Nucleus accumbens (tissue), 56 donors: ENCODE measurements around the gene PCLO.
"Not testable (repeated sequence)": the region's sequence is repeated elsewhere in the genome, so short reads cannot be mapped to it uniquely, and the experiment has no call there.

Source experiments
- DNase-seq, 56 donors: peaks; one replicate each; lab custom pipeline; 2025; lab: John Stamatoyannopoulos, UW

Gene PCLO

DNA sequence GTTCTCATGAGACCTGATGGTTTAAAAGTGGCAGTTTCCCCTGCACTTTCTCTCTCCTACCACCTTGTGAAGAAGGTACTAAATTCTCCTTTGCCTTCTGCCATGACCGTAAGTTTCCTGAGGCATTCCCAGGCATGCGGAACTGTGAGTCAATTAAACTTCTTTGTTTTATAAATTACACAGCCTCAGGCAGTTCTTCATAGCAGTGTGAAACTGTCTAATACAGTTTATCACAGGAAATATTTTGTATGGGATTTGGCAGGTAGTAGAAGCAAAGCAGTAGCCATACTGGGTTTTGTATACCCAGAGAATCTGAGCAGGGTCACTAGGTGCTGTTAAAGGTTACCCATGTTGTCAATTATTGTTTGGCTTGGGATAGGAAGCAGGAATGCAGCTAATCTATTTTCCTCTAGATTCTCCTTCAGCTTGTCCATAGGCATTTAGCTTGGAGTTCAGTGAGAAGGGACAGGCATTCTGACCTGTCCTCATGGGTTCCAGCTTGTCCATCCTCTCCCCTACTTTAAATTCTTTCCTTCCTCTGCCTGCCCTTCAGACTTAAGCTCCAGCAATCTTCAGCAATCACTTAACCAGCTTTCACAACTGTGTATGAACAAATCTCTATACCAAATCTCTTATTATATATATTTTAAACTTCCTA lies 186.7 kb downstream of the PCLO start:
- DNase-seq, result no peak

DNA sequence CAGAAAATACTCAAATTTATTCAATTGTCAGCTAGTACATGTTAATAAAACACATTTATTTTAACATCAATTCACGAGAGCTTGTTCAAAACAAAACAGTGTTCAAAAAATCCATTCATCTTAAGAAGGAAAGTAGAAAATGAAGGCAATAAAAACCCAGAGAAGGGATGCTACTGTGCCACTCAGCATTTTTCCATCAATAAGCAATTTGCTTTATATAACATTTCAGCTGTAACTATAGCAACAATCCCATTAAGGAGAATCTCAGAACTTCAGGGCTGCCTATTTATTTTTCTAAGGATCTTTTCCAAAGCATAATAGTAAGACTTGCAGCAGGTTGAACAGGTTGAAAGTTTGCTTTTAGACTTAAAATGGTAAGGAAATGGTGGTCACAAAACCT lies 190.5 kb downstream of the PCLO start:
- DNase-seq, result no peak

DNA sequence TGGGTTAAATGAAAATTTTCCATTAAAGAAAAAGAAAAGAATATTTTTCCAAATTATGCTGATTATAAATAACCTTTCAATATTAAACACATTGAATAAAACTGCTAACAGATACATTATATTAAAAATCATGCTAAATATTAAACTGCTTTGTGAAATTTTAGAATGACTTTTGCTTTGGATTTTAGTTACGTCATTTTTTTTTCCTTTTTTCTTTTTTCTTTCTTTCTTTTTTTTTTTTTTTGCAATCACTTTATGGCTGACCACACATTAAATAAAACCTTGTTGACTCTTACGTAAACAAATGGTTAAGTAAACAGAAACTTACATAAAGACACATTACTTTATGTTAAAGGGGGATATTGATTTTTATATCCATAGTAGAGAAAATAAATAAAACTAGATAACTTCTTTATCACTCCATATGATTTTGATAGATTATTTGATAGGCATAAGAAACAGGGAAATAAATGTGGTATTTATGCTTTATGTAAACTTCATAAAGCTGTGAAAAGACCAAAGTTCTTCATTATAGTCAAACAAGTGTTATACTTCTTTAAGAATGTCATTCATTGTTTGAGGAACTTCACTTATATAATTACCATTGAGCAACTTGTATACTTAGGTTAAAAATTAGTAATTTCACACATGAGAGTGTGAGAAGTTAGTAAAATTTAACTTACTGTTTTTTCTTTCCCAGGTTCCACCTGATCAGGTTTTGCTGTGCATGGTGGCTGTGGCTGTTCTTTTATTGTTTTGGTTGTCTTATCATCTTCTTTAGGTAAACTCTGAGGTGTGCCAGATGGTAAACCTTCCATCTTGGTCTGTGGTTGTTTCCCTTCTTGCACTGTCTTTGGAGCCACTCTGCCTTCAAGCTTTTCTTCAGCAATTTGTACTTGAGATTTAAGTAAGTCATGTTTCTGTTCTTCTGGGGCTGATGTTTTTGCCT lies 197.3 kb downstream of the PCLO start:
- DNase-seq, result no peak

DNA sequence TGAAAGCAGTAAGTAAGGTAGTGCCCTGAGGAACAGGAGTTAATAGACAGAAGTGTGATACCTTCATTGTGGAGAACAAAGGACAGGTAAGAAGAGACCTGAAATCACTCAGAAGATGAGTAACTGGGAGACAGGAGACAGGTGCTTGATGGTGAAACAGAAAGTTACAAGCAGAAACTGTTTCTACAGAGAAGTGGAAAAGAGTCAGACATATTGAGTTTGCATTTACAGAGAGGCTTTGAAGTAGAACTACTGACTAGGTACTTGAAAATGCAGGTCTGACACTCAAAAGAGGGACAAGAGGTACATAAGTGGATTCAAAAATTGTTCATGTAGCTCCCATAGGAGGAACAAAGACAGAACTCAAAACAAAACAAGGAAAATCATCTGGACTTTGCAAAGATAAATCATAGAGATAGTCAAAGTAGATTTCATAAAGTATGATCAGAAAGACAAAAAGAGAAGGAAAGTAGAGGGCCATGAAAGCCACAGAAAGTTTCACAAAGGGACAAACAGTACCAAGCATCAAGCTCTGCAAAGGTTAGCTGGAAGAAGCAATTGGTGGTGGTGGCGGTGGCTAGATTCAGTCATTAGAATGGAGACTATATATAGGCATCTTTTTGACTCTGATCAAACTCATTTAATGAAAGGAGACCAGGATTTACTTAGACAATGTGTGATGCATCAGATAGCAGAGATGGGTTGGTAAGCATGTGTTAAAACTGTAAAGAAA lies 198.4 kb downstream of the PCLO start:
- no peak for DNase-seq

DNA sequence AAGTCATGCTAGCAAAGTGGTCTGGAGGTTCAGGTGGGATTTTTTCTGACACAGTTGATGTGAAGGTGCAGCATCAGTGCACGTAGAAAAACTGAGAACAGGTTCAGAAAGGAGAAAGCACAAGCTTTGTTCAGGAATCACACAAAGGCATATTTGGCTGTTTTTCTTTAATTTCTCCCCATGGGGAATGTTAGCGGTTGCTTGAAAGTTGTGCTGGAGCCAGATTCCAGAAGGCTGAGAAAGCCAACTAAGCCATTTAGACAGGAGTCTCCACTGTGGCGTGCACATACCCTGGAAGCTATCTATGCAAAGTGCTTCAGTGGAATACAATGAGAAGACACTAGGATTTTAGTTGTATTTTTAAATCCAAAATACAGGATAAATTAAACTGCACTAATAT lies 201.4 kb downstream of the PCLO start:
- DNase-seq, result no peak

DNA sequence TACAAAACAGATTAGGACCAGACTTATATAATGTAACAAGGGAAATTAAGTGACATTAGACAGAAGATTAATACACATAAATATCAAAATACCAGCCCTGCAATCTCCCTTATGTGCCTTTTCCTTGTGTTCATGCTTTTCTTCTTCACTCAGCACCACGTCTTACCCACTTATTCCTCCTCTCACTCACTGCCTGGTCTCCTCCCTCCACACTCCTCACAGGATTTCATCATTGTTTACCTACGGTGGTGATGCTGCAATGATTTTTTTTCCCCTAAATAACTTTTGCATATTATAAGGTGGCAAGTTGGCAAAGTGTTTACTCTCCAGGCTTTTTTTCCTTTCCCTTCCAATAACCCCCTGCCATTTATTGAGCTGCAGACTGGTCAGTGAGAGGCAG lies 203.2 kb downstream of the PCLO start:
- DNase-seq, result no peak

DNA sequence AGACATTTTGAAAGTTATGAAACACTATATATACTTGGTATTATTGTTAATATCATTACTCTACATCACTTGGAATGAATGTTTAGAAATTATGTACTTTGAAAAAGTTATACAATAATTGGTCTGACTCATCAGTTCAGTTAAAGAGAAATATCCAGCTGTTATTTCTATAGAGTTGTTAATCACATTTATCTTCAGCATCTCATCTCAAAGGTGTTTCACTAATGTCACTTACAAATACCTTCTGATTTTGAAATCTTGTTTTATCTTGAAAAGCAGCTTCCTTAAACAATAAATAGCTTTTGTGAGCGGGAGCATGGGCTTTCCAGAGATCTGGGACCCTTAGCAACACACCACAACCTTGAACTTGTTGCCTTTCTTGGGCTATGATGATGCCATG lies 205.2 kb downstream of the PCLO start:
- DNase-seq, result no peak

DNA sequence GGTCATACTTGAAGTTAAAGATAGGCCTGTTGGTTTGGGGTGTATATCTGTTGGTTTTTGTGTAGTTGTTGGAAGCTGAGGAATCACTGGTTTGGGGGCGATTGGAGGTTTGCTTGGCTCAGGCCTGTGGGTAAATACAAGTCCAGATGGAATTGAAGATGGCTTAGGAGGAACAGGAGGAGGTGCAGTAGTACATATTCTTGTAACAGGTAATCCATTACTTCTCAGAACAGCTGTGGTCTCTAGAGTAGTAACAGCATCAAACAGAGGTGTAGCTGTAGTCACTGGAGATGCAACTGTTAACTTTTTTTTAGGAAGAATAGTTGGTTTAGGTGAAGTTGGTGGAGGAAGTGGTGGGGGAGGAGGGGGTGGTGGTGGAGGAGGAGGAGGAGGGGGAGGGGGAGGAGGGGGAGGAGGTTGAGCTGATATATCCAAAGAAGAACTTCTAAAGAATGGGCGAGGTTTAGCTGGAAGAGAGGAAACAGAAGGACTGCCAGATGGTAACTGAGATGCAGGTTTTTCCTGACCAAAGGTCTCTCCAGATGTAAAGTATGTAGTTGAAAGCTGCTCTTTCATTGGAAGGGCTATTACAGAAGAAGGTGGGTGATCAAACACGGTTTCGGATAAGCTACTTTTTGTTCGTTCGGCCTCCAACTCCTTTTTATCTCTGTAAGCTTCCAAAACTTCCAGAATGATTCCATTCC lies 209.2 kb downstream of the PCLO start:
- no peak for DNase-seq

DNA sequence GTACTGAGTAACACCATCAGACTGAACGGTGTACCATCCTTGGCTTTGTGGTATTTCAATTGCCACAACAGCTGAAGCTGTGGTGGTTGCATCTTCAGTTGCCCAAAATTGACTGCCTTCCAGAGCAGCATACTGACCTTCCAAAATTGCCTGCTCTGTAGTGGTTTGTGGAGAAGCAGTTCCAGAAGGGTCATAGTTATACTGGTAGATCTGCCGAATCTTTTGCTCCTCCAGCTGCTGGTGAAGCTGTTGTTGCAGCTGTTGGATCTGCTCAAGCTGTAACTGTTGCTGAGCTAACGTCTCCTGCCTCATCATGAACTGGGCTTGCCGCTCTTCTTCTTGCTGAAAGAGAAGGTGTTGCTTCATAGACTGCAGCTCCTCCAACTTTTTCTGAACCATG lies 212.2 kb downstream of the PCLO start:
- DNase-seq, result no peak

DNA sequence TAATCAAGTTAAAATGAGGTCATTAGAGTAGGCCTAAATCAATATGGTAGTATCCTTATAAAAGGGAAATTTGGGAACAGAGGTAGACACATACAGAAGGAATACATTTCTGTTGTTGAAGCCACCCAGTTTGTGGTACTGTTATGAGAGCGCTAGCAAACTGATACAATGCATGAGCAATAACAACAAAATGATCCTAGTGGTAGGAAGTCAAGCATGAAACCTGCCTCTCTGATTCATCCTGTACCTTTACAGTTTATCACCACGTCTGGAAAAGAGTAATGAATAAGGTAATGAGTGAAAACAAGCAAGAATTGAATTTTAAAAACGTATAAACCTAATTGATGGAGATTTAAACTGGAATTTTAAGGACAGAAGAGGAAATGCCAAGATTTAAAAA lies 217.2 kb downstream of the PCLO start:
- no peak for DNase-seq

DNA sequence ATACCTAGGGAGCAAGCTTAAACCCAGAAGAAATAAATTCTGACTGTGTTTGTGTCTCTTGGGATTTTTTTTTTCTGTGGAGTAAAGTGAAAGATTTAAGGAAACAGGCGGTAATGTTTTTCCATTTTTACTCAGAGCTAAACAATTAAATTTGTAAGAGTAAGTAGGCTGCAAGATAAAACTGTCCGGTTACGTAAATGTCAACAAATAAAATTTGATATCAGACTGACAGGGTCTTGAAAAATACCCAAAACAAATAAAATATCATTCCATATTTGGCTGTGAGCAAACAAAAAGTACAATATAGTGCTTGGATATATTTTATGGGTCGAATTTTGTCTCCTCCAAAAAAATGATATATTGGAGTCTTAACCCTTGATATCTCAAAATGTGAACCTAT lies 217.6 kb downstream of the PCLO start:
- no peak for DNase-seq

DNA sequence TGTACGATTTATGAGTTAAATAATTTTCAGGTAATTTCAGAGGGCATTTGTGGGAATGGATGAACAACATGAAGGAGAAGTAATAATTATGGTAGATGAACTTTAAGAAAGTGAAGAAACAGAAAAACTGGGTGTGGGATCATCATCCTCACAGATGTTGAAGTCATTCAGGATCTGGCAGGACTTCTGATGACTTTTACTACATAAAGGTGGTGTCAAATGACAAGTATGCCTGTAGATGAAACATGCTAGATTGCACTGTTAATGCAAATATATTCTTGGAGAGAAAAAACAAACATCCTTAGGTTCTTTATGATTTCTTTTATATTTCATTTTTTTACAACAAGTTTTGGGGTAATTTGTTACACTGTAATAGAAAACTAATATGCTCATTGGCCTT lies 230.2 kb downstream of the PCLO start:
- no peak for DNase-seq

DNA sequence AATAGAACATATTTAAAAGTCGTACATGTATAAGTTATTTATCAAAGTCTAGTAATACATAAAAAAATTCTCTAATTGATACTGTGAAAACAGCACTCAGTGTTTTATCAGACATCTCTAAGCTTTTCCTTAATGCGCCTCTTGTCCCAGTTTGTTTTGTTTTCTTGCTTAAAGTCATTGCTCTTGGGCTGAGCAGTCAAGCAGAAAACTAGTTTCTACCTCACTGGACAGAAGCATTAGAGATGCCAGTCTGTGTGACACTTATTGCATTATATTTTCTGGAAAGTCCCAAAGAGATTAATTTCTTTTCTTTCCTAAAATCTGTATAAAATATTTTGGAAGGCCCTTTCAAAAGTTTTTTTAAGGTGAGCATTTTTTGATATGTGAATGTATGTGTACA lies 236.2 kb downstream of the PCLO start:
- DNase-seq, result no peak

DNA sequence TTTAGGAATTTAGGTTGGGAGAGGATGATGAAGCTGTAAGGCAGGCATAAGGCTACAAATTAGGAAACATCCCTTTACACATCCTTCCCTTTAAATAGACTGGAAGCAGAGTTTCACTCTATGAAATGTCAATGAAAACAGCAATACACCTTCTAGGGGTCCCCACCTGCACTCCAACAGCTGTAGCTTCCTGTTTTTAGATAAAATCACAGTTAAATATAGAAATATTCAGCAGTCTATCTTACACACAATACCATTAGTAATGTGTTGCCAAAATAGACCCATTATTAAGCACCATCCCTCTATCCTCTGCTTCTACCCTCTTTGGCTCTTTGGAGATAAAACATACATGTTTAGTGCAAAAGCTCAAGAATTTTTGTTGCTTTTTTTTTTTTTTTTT lies 237.4 kb downstream of the PCLO start:
- DNase-seq, result no peak

DNA sequence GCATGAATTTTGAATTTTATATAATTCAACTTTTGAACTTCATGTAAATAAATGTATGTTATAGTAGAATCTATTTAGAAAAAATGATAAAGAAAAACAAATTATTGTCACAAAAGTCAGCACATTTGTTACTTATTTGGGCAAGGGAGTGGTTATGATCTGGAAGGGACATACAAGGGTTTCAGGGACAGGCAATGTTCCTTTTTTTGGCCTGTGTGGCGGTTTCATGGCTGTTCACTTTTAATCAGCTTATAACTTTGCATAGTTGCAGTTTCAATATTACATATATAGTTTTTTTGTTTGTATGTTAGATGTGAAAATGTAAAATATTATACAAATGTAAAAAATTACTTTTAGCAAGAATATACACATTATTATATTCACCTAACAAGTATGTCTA lies 256.2 kb downstream of the PCLO start:
- no peak for DNase-seq

DNA sequence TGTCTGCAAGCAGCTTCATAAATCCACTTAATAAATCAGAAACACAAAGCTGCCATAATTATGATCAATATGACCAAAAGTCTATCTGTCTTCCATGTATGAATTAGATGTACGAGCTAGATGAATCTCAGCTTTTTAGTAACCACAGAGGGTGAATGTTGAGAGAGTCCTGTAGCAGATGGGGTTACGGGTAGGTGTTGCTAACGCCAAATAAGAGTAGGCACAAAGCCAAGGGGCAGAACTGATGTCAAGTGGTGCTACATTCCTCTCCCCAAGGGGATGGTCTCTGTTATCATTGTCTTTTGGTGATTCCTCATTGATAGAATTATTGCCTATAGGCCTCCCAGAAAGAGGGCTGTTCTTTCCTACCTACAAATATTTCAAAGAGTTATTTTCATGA lies 257.8 kb downstream of the PCLO start:
- DNase-seq, result no peak

DNA sequence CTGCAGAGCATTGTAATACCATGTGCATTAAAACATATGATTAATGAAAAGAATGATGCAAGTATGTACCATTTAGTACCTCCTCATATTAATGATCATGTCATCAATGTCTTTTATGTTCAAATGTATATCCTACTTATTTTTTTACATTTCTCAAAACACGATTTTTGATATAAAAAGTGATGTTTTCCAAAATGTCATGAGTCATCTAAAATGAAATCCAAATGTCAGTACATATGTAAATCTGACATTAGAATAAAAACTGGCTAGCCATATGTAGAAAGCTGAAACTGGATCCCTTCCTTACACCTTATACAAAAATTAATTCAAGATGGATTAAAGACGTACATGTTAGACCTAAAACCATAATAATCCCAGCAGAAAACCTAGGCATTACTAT lies 261.6 kb downstream of the PCLO start:
- not testable (repeated sequence) for DNase-seq

DNA sequence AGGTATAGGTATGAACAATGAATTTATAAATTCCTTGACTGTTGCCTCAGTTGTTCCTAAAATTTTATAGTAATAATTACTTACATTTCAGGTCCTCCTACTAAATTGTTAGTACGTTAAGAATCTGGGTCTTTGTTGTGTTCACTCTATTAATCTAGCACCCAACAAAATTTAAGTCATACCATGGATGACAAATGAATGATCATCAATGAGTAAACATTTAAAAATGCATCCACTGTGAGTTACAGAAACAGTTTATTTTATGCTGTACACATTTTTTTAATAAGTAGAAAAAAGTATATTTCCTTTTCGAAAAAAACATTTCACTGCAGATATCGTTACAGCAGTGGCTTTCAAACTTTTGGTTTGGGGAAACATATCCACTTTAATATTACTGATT lies 265.2 kb downstream of the PCLO start:
- DNase-seq, result no peak

DNA sequence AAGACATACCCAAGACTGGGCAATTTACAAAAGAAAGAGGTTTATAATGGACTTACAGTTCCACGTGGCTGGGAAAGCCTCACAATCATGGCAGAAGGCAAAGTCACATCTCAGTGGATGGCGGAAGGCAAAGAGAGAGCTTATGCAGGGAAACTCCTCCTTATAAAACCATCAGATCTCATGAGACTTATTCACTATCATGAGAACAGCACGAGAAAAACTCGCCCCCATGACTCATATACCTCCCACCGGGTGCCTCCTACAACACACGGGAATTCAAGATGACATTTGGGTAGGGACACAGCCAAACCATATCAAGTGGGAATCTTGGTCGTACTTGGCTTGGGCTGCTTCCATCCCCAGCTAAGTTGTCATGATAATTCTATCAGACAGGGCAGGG lies 268.3 kb downstream of the PCLO start:
- not testable (repeated sequence) for DNase-seq

DNA sequence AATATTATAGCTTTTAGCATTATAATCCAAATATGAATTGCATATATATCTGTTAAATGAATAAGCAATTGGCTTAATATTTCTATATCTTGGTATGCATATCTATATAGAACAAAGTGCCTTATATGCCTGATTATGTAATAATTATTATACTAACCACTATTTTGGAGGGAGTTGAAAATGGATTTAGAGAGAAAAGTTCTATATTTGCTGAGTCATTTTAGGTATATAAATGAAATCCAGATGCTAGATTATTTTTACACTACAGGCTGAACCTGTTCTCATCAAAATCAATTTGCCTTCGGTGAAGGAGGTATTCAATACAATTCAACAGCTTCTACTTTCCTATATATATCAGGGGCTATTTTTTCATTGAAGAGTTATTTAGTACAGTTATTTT lies 276.4 kb downstream of the PCLO start:
- no peak for DNase-seq

DNA sequence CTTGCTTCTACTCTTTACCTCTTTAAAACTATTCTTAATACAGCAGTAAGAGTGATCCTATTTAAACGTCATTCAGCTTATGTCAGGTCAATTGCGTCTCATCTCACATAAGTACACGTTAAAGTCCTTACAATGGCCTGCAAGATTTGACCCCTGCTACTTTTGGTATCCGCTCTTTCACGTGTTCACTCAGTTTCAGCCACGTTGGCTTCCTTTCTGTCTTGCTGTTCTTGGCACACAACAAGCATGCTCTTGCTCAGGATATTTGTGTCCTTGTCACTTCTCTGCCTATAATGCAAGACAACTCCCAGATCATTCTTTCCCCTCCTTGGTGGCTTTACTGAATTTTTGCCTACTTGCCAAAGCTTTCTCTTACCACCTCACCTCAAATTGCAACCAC lies 296.8 kb downstream of the PCLO start:
- DNase-seq, result no peak
